Small intestine (tissue), 4 donors: Measurements from ENCODE around the gene USH1C. TPM values are rescaled to one million over a fixed set of nuclear protein-coding genes. Genes with fewer than 3 reads are reported as not detected.

Experiments used
- polyA plus RNA-seq, 4 donors: library from polyadenylated mRNA; stranded (reverse) in 3 of 4; unstranded in 1 of 4; fragments of 200-250 nt in 3 of 4; fragments of 120-200 nt in 1 of 4; gene quantifications; one replicate each; pipeline versions ENCODE4 v1.2.1 to v1.2.3, GENCODE V29; 2013
- donor health status: healthy with polysubstance abuse.
- donor health status: Bipolar disorder and iron deficiency.
- donor health status: healthy.

The USH1C gene
- polyA plus RNA-seq, 4 donors: 86.2 to 309 (median 297) TPM

Other genes starting within 250 kb of the USH1C start
- 10 to 100 TPM in 1 of 4 donors, 1 to 10 TPM in 1, under 1 TPM in 2; 0.22 to 19.8 (median 2.7) TPM for gene NCR3LG1, start 192.6 kb downstream of the USH1C start, polyA plus RNA-seq
- 1 to 10 TPM in 2 of 4 donors, not detected in 2; 1.9 to 3.7 TPM for gene KCNJ11, start 155.8 kb downstream of the USH1C start, polyA plus RNA-seq
- gene ABCC8, start 67.6 kb downstream of the USH1C start, polyA plus RNA-seq: 10 to 100 TPM in 1 of 4 donors, 1 to 10 TPM in 2, under 1 TPM in 1; 0.81 to 11.2 (median 3.6) TPM
- under 1 TPM in 2 of 4 donors, not detected in 2; 0.04 TPM for gene OTOG, start 2.8 kb upstream of the USH1C start, polyA plus RNA-seq
- under 1 TPM in 1 of 4 donors, not detected in 3; 0.15 TPM for gene MYOD1, start 175.2 kb upstream of the USH1C start, polyA plus RNA-seq
- 1 to 10 TPM in 1 of 4 donors, under 1 TPM in 1, not detected in 2; 0.13 to 1.3 TPM for gene KCNC1, start 190.4 kb upstream of the USH1C start, polyA plus RNA-seq